ENCODE results near the gene DIS3L2. TPM values are rescaled to one million over a fixed set of nuclear protein-coding genes. Genes with fewer than 3 reads are reported as not detected.

Gene DIS3L2
- total RNA-seq, 2 donors from 2014 or later, result 19.6 to 22.1 TPM

DNA sequence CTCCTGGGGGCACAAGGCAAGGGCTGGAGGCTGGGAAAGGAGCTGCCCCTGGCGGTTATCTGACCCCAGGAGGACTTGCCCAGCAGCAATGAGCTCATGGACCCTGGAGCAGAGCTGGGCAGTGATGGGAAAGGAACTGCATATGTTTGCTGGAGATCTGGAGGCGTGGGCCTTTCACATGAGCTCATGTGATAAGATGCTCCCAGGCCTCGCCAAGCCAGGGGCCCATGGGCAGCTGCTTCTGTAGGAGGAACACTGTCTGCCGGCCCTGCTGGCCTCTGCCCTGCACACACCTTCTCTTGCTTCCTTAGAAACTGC lies 26.3 kb upstream of the DIS3L2 start:
- Histone ChIP-seq H3K27ac (no peak overlapping the region), H3K27me3 (no peaks in the 10 kb centered on the region), H3K9me3 (no peaks in the 10 kb centered on the region), H3K4me1 (no peaks in the 10 kb centered on the region), H3K4me3 (no peak overlapping the region), H3K36me3 (no peaks in the 10 kb centered on the region)
- TF ChIP-seq, protein P1, sequence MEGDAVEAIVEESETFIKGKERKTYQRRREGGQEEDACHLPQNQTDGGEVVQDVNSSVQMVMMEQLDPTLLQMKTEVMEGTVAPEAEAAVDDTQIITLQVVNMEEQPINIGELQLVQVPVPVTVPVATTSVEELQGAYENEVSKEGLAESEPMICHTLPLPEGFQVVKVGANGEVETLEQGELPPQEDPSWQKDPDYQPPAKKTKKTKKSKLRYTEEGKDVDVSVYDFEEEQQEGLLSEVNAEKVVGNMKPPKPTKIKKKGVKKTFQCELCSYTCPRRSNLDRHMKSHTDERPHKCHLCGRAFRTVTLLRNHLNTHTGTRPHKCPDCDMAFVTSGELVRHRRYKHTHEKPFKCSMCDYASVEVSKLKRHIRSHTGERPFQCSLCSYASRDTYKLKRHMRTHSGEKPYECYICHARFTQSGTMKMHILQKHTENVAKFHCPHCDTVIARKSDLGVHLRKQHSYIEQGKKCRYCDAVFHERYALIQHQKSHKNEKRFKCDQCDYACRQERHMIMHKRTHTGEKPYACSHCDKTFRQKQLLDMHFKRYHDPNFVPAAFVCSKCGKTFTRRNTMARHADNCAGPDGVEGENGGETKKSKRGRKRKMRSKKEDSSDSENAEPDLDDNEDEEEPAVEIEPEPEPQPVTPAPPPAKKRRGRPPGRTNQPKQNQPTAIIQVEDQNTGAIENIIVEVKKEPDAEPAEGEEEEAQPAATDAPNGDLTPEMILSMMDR (IDR thresholded peaks at IDR 0.05), result no peak
- DNase-seq (ENCODE audit: low spot score), result peak; percentile 56

DNA sequence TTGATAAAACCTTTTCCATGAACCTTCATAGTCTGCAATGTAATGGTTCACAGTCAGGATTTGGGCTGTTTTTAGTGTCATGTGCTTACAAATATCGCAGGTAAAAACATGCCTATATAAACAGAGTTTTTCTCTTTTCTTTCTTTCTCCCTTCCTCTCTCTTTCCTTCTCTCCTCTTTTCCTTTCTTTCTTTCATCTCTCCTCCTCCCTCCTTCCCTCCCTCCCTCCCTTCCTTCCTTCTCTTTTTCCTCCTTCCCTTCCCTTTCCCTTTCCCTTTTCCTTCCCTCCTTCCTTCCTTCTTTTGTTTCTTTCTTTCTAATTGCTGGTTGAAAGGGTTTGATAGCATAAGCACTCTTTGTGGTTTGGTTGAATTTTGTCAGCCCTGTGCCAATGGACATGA lies 25.7 kb upstream of the DIS3L2 start:
- TF ChIP-seq, protein P1 (IDR thresholded peaks at IDR 0.05), result no peak
- Histone ChIP-seq H3K4me1 (no peaks in the 10 kb centered on the region), H3K4me3 (no peak overlapping the region), H3K27ac (no peak overlapping the region), H3K9me3 (no peaks in the 10 kb centered on the region), H3K36me3 (no peaks in the 10 kb centered on the region), H3K27me3 (no peaks in the 10 kb centered on the region)
- DNase-seq (ENCODE audit: low spot score), result no peak

DNA sequence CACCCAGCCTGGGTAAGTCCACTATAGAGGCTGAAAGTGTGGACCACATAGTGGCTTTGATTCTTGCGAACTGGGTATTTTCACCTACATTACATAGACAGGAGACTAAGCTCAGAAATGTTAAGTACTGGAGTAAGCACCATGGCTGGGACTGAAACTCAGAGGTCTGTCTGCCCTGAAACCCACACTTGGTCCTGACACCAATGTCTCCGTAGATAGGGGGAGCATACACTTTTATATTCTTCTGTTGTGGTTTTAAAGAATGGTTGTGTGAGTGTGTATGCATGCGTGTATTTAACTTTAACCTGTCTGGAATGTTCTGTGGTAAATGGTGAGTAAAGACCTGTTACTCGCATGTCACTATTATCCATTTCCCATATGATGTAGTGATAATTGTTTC lies 25.0 kb upstream of the DIS3L2 start:
- Histone ChIP-seq H3K36me3 (no peaks in the 10 kb centered on the region), H3K27ac (no peak overlapping the region), H3K4me3 (no peak overlapping the region), H3K4me1 (no peaks in the 10 kb centered on the region), H3K27me3 (no peaks in the 10 kb centered on the region), H3K9me3 (no peaks in the 10 kb centered on the region)
- TF ChIP-seq, protein P1 (IDR thresholded peaks at IDR 0.05), result no peak
- no peak for DNase-seq (ENCODE audit: low spot score)

DNA sequence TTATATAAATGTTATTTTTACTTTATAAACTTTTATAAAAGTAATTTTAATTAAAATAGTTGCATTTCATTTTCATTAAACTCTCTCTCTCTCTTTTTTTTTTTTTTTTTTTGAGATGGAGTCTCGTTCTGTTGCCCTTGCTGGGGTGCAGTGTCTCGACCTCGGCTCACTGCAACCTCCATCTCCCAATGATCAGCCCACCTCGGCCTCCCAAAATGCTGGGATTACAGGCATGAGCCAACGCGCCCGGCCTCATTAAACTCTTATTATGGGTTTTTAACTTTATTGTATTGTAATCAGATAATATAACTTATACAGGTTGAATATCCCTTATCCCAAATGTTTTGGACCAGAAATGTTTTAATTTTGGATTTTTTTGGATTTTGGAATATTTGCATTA lies 24.5 kb upstream of the DIS3L2 start:
- peak; percentile 52 for DNase-seq (ENCODE audit: low spot score)
- H3K9me3 ChIP-seq, result no peaks in the 10 kb centered on the region
- TF ChIP-seq, protein P1 (IDR thresholded peaks at IDR 0.05), result no peak
- no peak overlapping the region for H3K4me3 ChIP-seq
- H3K27me3 ChIP-seq, result no peaks in the 10 kb centered on the region
- H3K27ac ChIP-seq, result no peak overlapping the region
- no peaks in the 10 kb centered on the region for H3K36me3 ChIP-seq
- H3K4me1 ChIP-seq, result no peaks in the 10 kb centered on the region

DNA sequence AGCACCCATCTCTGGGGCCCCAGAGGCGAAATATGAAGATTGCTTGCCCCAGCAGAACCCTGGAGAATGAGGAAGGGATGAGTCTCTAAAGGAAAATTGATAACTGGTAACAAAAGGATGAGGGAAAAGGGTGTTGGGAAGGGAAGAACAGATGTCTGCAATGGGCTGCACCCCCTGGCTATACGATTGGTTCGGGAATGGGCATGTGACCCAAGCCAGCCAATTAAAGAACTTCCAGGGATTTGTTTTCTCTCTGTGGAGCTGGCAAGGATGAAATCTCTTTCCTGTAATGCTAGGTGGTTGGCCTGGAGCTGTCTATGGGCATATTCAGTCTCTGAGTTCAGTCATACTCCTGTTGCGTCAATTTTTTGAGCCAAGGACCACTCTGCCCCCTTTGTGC lies 22.5 kb upstream of the DIS3L2 start:
- DNase-seq (ENCODE audit: low spot score), result no peak
- H3K9me3 ChIP-seq, result no peaks in the 10 kb centered on the region
- H3K4me1 ChIP-seq, result no peaks in the 10 kb centered on the region
- TF ChIP-seq, protein P1 (IDR thresholded peaks at IDR 0.05), result no peak
- H3K27ac ChIP-seq, result no peak overlapping the region
- H3K27me3 ChIP-seq, result no peaks in the 10 kb centered on the region
- H3K4me3 ChIP-seq, result no peak overlapping the region
- H3K36me3 ChIP-seq, result no peaks in the 10 kb centered on the region

DNA sequence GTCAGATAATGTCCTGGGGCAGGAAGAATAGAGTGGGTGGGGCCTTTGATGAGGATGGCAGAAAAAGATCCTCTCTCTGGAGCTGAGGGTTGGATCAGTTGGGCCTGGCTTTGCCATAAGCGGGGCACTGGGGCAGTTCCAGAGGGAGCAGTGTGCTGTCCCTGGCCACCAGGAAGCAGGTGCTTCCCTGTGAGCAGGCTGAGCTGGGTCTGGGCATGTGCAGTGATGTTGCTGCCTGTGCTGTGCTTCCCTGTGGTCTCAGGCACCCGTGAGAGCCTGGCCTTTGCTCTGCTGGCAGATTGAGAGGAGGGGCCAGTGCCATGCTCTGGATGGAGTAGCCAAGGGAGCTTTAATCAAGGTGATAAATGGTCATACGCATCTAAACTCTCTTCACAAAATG lies 20.7 kb upstream of the DIS3L2 start:
- H3K27me3 ChIP-seq, result no peaks in the 10 kb centered on the region
- no peaks in the 10 kb centered on the region for H3K4me1 ChIP-seq
- no peak overlapping the region for H3K4me3 ChIP-seq
- no peak for DNase-seq (ENCODE audit: low spot score)
- TF ChIP-seq, protein P1 (IDR thresholded peaks at IDR 0.05), result no peak
- H3K27ac ChIP-seq, result no peak overlapping the region
- H3K36me3 ChIP-seq, result no peaks in the 10 kb centered on the region
- H3K9me3 ChIP-seq, result no peaks in the 10 kb centered on the region
